Neural progenitor cell (in vitro differentiated cells): ENCODE measurements around the gene RET. TPM values are rescaled to one million over a fixed set of nuclear protein-coding genes. Genes with fewer than 3 reads are reported as not detected.

Source experiments
- DNase-seq: peaks from one replicate; pipeline ENCODE4 v3.0.0-alpha.2; 2016; ENCODE audit warnings: low spot score
- H2AFZ ChIP-seq: fragments of 200-600 bp; sonication (generic); replicated peaks from 2 replicates; pipeline ENCODE4 v1.6.1; 2016; ENCODE audit warnings: antibody characterized with exemption
- H3F3A ChIP-seq: fragments of 200-600 bp; sonication (generic); 2 replicates; pipeline ENCODE4 v1.6.1; 2016; ENCODE audit warnings: antibody characterized with exemption, low read depth
- H3K27ac ChIP-seq: fragments of 200-600 bp; sonication (generic); 2 replicates; pipeline ENCODE4 v1.5.1; 2016; ENCODE audit warnings: mild to moderate bottlenecking
- H3K27me3 ChIP-seq: fragments of 200-600 bp; sonication (generic); 2 replicates; pipeline ENCODE4 v1.6.1; 2016; ENCODE audit warnings: mild to moderate bottlenecking, moderate library complexity
- H3K36me3 ChIP-seq: fragments of 200-600 bp; sonication (generic); 2 replicates; pipeline ENCODE4 v1.5.1; 2016
- H3K4me1 ChIP-seq: fragments of 200-600 bp; sonication (generic); 2 replicates; pipeline ENCODE4 v1.6.1; 2016; ENCODE audit warnings: mixed run types
- H3K4me2 ChIP-seq: fragments of 200-600 bp; sonication (generic); 2 replicates; pipeline ENCODE4 v1.6.1; 2016
- H3K4me3 ChIP-seq: fragments of 200-600 bp; sonication (generic); 2 replicates; pipeline ENCODE4 v1.5.1; 2016
- H3K79me2 ChIP-seq: fragments of 200-600 bp; sonication (generic); 2 replicates; pipeline ENCODE4 v1.6.1; 2016; ENCODE audit warnings: low read depth
- H3K9ac ChIP-seq: fragments of 200-600 bp; sonication (generic); 2 replicates; pipeline ENCODE4 v1.6.1; 2016
- H3K9me3 ChIP-seq: fragments of 200-600 bp; sonication (generic); 2 replicates; pipeline ENCODE4 v1.5.1; 2016; ENCODE audit warnings: low read depth
- H4K20me1 ChIP-seq: fragments of 200-600 bp; sonication (generic); 2 replicates; pipeline ENCODE4 v1.6.1; 2016; ENCODE audit warnings: low read depth
- H3K27ac Mint-ChIP-seq: 3 replicates; pipeline ENCODE4 v1.8.0; 2021; ENCODE audit warnings: mixed read lengths
- H3K27me3 Mint-ChIP-seq: 2 replicates; pipeline ENCODE4 v1.8.0; 2022; ENCODE audit warnings: low read depth, mild to moderate bottlenecking, inconsistent platforms, moderate library complexity, mixed read lengths; ENCODE audit not compliant: insufficient read depth
- H3K36me3 Mint-ChIP-seq: 3 replicates; pipeline ENCODE4 v1.8.0; 2021; ENCODE audit warnings: mixed read lengths
- H3K4me1 Mint-ChIP-seq: 3 replicates; pipeline ENCODE4 v1.8.0; 2021; ENCODE audit warnings: mixed read lengths
- H3K4me3 Mint-ChIP-seq: 3 replicates; pipeline ENCODE4 v1.8.0; 2021; ENCODE audit warnings: mild to moderate bottlenecking, moderate library complexity, mixed read lengths
- H3K9me3 Mint-ChIP-seq: 3 replicates; pipeline ENCODE4 v1.8.0; 2020; ENCODE audit warnings: mixed read lengths
- CTCF ChIP-seq: fragments of 200-600 bp; sonication (generic); IDR thresholded peaks from 2 replicates; pipeline ENCODE4 v1.5.1; 2017; ENCODE audit warnings: antibody characterized with exemption, mild to moderate bottlenecking
- EZH2 ChIP-seq: fragments of 200-600 bp; sonication (generic); IDR thresholded peaks from 2 replicates; pipeline ENCODE4 v1.6.1; 2017; ENCODE audit warnings: antibody characterized with exemption, mild to moderate bottlenecking, moderate library complexity
- EZH2phosphoT487 ChIP-seq: fragments of 200-600 bp; sonication (generic); IDR thresholded peaks from 2 replicates; pipeline ENCODE4 v1.6.1; 2017; ENCODE audit warnings: antibody characterized with exemption
- total RNA-seq: library from RNA; depleted of rRNA; stranded (reverse); fragments of >200 nt; gene quantifications from 2 replicates; pipeline ENCODE4 v1.2.3, GENCODE V29; 2015; ENCODE audit warnings: low replicate concordance

Gene RET
- total RNA-seq, 1 donor from 2014 or later, result 1.4 TPM

GRCh38 chr10:43105956-43106229 is 29.0 kb downstream of the RET start:
- Histone ChIP-seq H3K9ac (no peak overlapping the region), H3K9me3 (no peaks in the 10 kb centered on the region), H3K4me2 (no peak overlapping the region), H3K4me3 (no peak overlapping the region), H4K20me1 (no peaks in the 10 kb centered on the region), H3K27me3 (peaks cover 24% of the 10 kb centered on the region), H3K36me3 (no peaks in the 10 kb centered on the region), H3K79me2 (no peaks in the 10 kb centered on the region), H2AFZ (no peak overlapping the region), H3K27ac (no peak overlapping the region), H3K4me1 (no peaks in the 10 kb centered on the region), H3F3A (no peaks in the 10 kb centered on the region)
- Mint-ChIP-seq H3K36me3 (no peaks in the 10 kb centered on the region), H3K4me1 (no peaks in the 10 kb centered on the region), H3K27ac (no peak overlapping the region), H3K27me3 (peaks cover 4% of the 10 kb centered on the region), H3K9me3 (no peaks in the 10 kb centered on the region), H3K4me3 (no peak overlapping the region)
- no peak for TF ChIP-seq EZH2phosphoT487
- TF ChIP-seq CTCF, result no peak
- TF ChIP-seq EZH2, result no peak
- no peak for DNase-seq

GRCh38 chr10:43106256-43107091 is 29.6 kb downstream of the RET start:
- peaks cover 24% of the 10 kb centered on the region for H3K27me3 ChIP-seq
- Mint-ChIP-seq H3K36me3 (no peaks in the 10 kb centered on the region), H3K4me3 (no peak overlapping the region), H3K4me1 (no peaks in the 10 kb centered on the region), H3K9me3 (no peaks in the 10 kb centered on the region), H3K27me3 (peaks cover 4% of the 10 kb centered on the region), H3K27ac (no peak overlapping the region)
- TF ChIP-seq EZH2, result no peak
- no peak for TF ChIP-seq CTCF
- TF ChIP-seq EZH2phosphoT487, result no peak
- H3K9ac ChIP-seq, result no peak overlapping the region
- H4K20me1 ChIP-seq, result no peaks in the 10 kb centered on the region
- no peak for DNase-seq
- no peaks in the 10 kb centered on the region for H3K9me3 ChIP-seq
- no peak overlapping the region for H3K4me3 ChIP-seq
- H2AFZ ChIP-seq, result no peak overlapping the region
- H3K36me3 ChIP-seq, result no peaks in the 10 kb centered on the region
- no peak overlapping the region for H3K4me2 ChIP-seq
- no peaks in the 10 kb centered on the region for H3K4me1 ChIP-seq
- H3K27ac ChIP-seq, result no peak overlapping the region
- no peaks in the 10 kb centered on the region for H3F3A ChIP-seq
- H3K79me2 ChIP-seq, result no peaks in the 10 kb centered on the region

- DNase-seq, result no peak
- no peaks in the 10 kb centered on the region for H3K9me3 ChIP-seq
- no peaks in the 10 kb centered on the region for H4K20me1 ChIP-seq
- no peaks in the 10 kb centered on the region for H3K36me3 ChIP-seq
- no peak overlapping the region for H3K4me2 ChIP-seq
- H3K4me3 ChIP-seq, result no peak overlapping the region
- no peaks in the 10 kb centered on the region for H3K79me2 ChIP-seq
- no peaks in the 10 kb centered on the region for H3K36me3 Mint-ChIP-seq
- no peak overlapping the region for H3K27ac Mint-ChIP-seq
- no peaks in the 10 kb centered on the region for H3F3A ChIP-seq
- no peaks in the 10 kb centered on the region for H3K4me1 Mint-ChIP-seq
- H3K4me1 ChIP-seq, result no peaks in the 10 kb centered on the region
- no peak overlapping the region for H2AFZ ChIP-seq
- H3K9ac ChIP-seq, result no peak overlapping the region
- H3K27ac ChIP-seq, result no peak overlapping the region
- H3K9me3 Mint-ChIP-seq, result no peaks in the 10 kb centered on the region
- H3K4me3 Mint-ChIP-seq, result no peak overlapping the region
- H3K27me3 ChIP-seq, result peaks cover 14% of the 10 kb centered on the region
- peaks cover 2% of the 10 kb centered on the region for H3K27me3 Mint-ChIP-seq
- TF ChIP-seq EZH2phosphoT487, result no peak
- no peak for TF ChIP-seq EZH2
- TF ChIP-seq CTCF, result no peak
These were observed 32.1 kb downstream of the RET start for GRCh38 chr10:43108951-43109350.
